SH-SY5Y (cell line): ENCODE data around the gene DESI2.

ENCODE experiments used
- GATA2 ChIP-seq: IDR thresholded peaks from 2 replicates; pipeline ENCODE4 v1.6.1; 2011; ENCODE audit warnings: mild to moderate bottlenecking, low read depth, low read length
- GATA3 ChIP-seq: IDR thresholded peaks from 2 replicates; pipeline ENCODE4 v1.6.1; 2011; ENCODE audit warnings: low read depth, mild to moderate bottlenecking, low read length, moderate library complexity

Gene DESI2

GRCh38 chr1:244645414-244645813 lies 7.5 kb upstream of the DESI2 start:
- TF ChIP-seq GATA2 (no peak), GATA3 (no peak)

GRCh38 chr1:244645890-244646289 lies 7.0 kb upstream of the DESI2 start:
- no peak for TF ChIP-seq GATA3
- TF ChIP-seq GATA2, result no peak

GRCh38 chr1:244647819-244648218 lies 5.1 kb upstream of the DESI2 start:
- TF ChIP-seq GATA2 (no peak), GATA3 (no peak)

DNA sequence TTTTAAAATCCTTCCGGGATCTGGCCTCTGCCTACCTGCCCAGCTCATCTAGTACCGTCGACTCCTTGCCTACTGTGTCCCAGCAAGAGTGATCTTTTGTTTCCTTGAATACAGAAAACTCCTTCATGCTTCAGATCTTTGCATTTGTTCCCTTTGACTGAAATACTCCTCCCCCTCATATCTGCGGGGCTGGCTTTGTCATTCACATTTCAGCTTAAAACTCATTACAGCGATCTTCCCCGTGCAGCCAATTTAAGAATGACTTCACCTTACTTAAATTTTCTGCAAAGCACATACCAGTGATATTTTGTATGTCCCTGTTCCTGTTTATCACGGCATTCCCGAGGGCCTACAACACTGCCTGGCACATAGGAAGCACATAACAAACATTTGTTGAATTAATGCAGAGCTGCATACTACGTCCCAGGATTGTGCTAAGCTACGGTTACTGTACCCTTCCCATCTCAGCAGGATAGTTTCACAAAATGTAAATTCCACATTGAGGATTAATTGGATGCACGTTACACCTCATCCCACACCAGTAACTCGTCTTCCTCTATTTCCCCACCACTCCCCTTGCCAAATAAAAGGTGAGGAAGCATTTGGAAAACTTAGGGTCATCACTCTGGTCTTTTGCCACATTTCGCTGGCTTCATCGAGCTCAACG lies 837 bp upstream of the DESI2 start:
- TF ChIP-seq GATA3 (no peak), GATA2 (no peak)

DNA sequence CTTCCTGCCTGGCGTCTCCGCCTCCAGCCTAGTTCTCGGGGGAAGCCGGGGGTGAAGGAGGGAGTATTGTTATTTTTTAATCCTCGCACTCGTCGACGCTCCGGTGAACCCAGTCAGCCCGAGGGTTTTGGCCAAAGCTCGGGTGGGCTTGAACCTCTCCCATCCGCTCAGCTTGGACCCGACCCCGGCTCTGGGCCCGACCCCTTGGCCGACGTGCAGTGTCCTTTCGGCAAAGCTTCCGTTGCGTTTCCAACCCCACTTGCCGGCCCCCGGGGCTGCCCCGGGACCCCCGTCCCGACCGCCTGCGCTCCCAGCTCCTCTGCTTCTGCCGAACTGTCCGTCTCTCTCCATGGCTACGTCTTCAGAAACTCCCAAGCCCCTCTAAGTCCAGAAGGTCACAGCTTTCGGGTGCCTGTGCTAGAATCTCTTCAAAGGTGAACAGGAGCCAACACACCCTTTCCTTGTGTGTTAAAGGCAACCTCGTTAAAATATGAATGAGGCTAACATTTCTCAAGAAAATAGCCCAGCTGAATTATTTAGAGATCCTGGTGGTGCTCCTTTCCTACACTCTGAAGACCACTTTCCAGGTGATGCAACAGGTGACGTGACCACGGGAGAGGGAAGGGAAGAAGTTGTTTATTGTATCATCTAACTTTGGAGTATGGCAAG lies 647 bp downstream of the DESI2 start:
- TF ChIP-seq GATA3, result no peak
- TF ChIP-seq GATA2, result no peak

DNA sequence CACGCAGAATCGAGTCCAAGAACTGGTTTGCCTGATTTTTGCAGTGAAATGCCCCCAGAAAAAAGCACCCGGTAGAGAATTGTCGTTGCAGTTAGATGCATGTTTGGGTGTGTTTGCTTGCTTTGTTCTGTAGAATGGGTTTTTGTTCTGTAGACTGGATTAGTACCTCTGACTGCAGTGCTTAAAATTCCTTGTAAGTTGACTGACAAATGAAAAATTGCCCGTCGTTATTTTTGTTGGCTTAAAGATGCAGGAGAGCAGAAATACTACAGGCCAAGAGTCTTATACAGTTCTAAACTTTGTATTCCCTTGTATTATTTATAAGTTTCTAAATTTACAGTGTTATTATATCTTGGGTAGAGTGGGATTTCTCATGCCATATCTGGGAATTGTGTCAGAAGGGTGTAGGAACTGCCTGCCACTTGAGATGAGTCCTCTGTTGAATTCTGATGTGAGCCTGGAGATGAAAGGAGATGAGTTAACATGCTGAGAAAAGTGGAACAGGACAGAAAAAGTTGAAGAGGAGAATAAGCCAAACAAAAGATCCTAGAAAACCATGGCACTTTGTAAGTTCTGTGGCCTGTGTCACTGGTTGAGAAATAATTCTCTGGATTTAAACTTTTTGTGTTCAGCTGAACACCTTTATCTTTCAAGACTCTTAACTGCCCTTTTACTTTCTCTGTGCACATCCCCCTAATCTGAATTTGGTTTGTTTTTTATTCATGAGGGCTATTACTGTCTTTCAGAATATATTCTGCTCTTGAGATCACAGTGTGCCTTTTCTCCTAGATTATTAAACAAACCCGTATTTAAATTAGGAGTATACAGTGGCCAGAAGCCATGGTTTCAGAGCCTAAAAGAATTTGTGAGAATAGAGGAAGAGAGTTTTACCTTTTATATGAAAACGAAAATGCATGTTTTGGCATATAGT lies 1.4 kb downstream of the DESI2 start:
- TF ChIP-seq GATA2, result no peak
- no peak for TF ChIP-seq GATA3

DNA sequence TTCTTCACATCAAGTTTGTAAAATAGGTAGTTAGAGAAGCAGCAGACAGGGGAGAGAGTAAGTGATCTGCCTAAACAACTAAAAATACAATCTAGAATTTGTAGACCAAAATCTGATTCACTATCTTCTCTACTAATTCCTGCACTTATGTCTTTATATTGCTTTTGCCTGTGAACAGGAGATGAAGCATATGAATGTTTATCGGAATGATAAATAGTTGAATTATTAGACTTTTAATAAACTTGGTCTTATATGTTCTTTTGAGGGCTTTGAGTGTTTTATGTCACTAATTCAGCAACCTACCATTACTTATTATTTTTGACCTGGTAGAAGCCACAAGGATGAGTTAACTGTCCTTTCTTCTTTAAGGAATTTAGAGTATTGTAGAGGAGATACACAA lies 2.3 kb downstream of the DESI2 start:
- TF ChIP-seq GATA2 (no peak), GATA3 (no peak)

- TF ChIP-seq GATA2 (no peak), GATA3 (no peak)
Observed at GRCh38 chr1:244657421-244657820, 4.5 kb downstream of the DESI2 start.

- TF ChIP-seq GATA3 (no peak), GATA2 (no peak)
Observed at GRCh38 chr1:244659694-244660093, 6.8 kb downstream of the DESI2 start.

DNA sequence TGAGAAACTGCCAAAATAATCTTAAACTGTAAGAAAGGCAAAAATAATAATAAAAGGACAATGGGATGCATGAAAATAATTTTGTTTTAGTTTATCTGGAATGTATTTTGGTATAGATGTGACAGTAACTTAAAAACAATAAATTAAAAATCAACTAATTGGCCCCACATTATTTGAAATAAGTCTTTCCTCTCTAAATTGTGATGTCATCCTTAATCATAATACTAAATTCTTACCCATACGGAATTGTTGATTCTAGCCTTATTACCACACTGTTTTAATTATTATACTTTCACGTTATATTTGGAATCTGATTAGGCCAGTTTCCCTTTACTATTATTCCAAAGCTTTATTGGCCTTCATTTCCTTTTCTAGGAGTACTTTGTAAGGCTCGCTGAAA lies 7.7 kb downstream of the DESI2 start:
- no peak for TF ChIP-seq GATA2
- TF ChIP-seq GATA3, result no peak

GRCh38 chr1:244662599-244662998 lies 9.7 kb downstream of the DESI2 start:
- TF ChIP-seq GATA2 (no peak), GATA3 (no peak)

- no peak for TF ChIP-seq GATA3
- peak; percentile 25; the same call in 1 of the 2 replicates for TF ChIP-seq GATA2
Observed at GRCh38 chr1:244664353-244664752, 11.4 kb downstream of the DESI2 start.

DNA sequence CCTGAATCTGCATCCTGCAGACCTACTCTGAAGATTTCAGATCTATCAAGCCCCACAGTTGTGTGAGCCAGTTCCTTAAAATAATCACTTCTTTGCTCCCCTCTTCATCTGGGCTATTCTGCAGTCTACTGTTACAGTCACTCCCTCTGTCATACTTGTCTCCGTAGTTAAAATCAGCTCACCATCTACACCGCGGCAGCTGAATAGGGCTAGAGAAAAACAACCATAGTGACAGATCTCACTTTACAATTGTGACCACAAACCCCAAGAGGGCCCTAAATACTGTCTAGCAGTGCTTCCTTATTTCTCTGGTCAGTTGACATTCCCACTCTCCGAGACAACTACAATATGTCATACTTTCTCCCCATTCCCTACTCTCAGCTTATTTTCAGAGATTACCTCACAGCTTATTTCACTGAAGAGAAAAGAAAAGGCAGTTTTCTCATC lies 12.9 kb downstream of the DESI2 start:
- TF ChIP-seq GATA2 (no peak), GATA3 (no peak)

DNA sequence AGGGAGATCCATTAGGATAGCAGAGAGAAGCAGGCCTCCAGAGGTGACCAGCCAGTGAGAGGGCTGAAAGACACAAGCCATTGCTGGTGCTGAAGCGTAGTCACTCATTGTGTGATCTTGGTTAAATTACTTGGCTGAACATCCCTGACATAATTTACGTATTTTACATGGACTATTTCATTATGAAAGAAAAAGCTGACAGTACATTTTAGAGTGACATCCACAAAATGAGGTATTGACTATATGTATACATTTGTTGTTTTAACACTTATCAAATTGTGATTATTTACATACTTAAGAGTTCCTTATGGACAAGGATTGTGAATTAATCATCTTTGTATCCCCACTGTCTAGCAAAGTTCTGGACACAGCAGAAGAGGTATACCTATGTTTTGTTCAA lies 14.9 kb downstream of the DESI2 start:
- TF ChIP-seq GATA3 (no peak), GATA2 (no peak)

DNA sequence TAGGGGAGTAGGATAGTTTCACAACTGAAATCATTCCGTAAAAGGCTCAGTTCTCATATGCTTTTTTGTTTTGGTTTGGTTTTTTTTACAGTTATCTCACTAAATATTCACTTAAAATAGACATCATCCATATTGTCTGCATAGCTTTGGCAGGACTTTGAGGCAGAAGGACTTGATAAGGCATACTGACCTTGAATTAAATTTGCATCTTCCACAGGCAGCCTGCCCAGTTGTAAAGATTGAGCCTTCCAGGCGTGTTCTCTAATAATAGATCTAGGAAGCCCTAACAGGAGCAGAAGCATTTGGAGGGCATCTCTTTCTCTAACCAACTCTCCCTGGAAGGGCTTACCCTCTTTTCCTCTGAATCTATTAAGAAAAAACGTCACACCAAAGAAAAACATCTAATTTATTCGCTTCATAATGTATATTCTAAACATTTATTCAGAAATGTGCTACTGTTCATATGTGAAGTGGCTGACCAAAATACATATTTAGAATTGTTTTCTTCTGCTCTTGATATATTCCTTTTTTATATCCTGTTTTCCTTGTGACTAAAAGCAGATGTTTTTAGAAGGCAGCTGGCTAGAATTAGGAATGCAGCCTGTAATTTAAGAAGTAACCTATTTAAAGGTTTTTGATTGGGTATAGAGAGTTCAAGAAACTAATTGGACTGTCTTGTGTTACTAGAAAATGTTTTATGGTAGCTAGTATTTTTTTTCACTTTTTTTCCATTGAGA lies 20.2 kb downstream of the DESI2 start:
- TF ChIP-seq GATA2, result no peak
- TF ChIP-seq GATA3, result no peak
